IMR-90 (cell line): ENCODE results near the gene CYREN. TPM values are rescaled to one million over a fixed set of nuclear protein-coding genes. Genes with fewer than 3 reads are reported as not detected.

Experiments used
- CHD1 ChIP-seq: IDR thresholded peaks from 2 replicates; pipeline ENCODE4 v1.6.1; 2012; ENCODE audit warnings: low read depth, low read length, improper control_type of control experiment
- MAFK ChIP-seq: IDR thresholded peaks from 2 replicates; pipeline ENCODE4 v1.6.1; 2012; ENCODE audit warnings: low read depth, low read length, improper control_type of control experiment
- NFE2L2 ChIP-seq: fragments of 150-350 bp; IDR thresholded peaks from 2 replicates; pipeline ENCODE4 v1.6.1; 2016; ENCODE audit warnings: low read depth, mild to moderate bottlenecking, low read length
- polyA plus RNA-seq, 3 experiments: library from polyadenylated mRNA; depleted of rRNA; stranded (reverse); fragments of >200 nt; gene quantifications; 2 replicates each; pipeline ENCODE4 v1.2.3, GENCODE V29; 2012; ENCODE audit warnings: low replicate concordance in 1 of 3
- total RNA-seq: library from RNA; depleted of rRNA; stranded (reverse); fragments of >200 nt; gene quantifications from 2 replicates; pipeline ENCODE4 v1.2.3, GENCODE V29; 2012

The CYREN gene
- total and polyA plus RNA-seq, 2 of the 4 experiments (the other 2 are of a cell fraction), result 26.5 to 29.2 TPM

- TF ChIP-seq CHD1, result no peak
- no peak; the same call in 1 of the 2 replicates for TF ChIP-seq MAFK
- TF ChIP-seq NFE2L2, result no peak
Measured at GRCh38 chr7:135160858-135161653, 9.5 kb downstream of the CYREN start (continued).
